Activated CD8-positive, alpha-beta memory T cell treated with anti-CD3 and anti-CD28 coated beads for 4 hours (primary cell): ENCODE results near the gene ARID5A.
"Not testable (repeated sequence)": the region's sequence is repeated elsewhere in the genome, so short reads cannot be mapped to it uniquely, and the experiment has no call there.

Experiments
- DNase-seq, 2 donors: peaks; one replicate each; pipeline ENCODE4 v3.0.0-alpha.2; 2020; ENCODE audit warnings: low read depth in 2 of 2

ARID5A gene

DNA sequence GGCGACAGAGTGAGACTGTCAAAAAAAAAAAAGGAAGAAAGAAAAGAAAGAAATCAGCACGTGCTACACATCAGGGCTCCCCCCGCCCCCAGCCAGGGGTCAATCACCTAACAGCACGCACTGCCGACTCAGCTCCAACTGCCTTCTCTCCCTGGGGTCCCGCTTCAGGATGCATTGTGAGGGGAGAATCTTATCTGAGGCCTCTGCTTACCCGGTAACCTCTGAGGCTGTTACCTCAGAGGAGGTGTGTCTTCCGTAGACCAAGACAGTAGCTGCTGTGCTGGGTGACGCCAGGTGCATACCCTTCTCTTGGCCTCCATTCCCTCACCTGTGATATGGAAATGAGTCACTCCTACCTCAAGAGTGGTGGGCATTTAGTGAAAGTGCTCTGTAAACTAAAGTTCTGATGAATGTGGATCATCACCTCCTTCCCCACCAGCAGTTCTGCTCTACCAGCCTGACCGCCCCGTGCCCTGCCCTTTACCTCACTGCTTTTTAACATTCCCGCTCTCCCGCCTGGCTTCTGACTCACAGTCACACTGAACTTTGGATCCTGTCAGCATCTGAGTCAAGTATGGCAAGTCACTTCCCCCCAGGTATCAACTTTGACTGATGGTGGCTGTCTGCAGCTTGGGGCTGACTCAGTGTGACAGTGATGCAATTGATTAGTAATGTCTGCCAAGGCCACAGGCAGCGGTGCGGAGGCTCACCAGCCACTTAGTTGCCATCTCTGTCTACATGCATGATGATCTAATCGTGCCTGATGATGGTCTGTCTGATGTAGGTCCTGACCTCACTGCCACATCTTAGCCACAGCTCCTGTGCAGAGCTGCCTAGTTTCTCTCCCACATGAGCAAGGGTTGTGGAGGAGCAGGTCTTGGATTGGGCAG lies 20.1 kb downstream of the ARID5A start:
- DNase-seq = peak in 1 of 2 donors; percentile 39

DNA sequence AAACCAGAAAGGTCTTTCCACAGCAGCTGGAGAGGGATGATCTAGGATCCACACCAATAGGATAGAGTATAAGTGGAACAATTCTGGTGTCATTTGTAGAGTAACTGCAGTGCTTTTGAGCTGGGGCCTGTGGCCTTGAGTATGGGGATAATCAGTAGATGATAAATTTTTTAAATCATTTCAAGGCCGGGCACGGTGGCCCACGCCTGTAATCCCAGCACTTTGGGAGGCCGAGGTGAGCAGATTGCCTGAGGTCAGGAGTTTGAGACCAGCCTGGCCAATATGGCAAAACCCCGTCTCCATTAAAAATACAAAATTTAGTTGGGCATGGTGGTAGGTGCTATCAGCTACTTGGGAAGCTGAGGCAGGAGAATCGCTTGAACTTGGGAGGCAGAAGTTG lies 20.9 kb downstream of the ARID5A start:
- not testable (repeated sequence) for DNase-seq

DNA sequence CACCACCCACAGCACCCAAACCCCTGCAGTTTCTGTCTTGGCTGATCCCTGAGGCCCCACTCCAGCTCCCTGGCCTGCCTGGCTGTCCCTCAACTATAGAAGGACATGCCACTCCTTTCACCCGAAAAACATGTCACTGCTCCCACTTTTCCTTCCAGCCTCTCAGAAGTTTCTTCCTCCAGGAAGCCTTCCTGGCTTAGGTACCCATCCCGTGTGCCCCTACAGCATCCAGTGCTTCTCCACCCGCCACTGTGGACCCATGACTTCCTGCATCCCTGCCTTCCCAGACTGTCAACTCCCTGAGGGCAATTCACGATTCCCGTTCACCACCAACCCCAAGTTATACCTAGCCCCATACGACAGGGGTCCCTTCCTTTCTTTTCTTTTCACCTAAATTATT lies 21.5 kb downstream of the ARID5A start:
- no peak for DNase-seq

DNA sequence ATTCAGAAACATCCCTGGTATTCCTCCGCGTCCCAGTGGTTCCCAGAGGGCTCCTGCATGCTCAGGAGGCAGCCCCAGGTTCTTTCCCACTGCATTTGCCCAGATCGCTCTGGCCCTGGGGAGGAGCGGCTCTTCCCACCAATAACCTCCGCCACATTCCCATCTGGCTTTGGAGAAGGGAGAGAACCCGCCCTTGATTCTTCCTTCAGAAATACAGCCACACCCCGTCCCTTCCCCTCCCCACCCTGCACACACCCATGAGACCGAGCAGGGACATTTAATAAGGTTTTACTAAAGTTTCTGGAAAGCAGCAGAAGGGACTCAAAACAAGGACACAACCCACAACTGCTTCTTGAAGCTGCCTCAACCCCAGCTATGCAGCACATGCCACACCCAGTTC lies 21.9 kb downstream of the ARID5A start:
- DNase-seq = no peak

DNA sequence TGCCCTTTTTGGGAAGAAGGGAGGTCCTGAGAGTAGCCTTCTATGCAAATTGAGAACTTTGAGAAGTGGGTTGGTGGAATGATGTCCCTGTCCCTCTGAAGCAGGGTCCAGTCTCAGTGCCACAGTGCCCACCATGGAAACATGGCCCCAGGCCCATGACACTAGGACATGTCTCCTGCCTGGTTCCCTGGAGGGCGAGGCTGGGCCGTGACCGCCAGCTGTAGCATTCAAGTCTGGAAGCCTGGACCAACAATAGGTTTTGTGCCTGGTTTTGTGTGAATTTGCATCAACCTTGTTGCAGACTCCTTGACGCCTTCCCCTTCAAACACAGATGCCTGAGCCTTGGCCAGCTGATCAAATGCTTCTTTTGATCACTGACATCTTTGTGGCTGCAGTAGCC lies 27.5 kb downstream of the ARID5A start:
- no peak for DNase-seq

DNA sequence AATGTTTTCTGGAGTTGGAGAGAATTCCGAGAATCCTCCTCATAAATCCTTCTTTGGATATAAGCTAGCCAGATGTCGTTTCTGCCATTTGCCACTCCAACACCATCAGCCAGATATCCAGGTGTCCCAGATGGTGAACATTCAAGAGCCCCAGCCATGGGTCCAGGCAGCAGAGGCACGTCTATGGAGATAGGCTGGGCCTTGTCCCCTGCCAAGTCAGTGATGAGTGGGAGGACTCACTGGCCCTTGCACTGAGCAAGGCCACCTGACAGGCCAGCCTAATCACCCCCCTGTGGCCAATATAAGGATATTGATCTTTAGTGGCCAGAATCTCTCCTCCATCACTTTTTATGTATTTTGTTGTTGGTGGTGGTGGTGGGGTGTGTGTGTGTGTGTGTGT lies 28.0 kb downstream of the ARID5A start:
- no peak for DNase-seq

DNA sequence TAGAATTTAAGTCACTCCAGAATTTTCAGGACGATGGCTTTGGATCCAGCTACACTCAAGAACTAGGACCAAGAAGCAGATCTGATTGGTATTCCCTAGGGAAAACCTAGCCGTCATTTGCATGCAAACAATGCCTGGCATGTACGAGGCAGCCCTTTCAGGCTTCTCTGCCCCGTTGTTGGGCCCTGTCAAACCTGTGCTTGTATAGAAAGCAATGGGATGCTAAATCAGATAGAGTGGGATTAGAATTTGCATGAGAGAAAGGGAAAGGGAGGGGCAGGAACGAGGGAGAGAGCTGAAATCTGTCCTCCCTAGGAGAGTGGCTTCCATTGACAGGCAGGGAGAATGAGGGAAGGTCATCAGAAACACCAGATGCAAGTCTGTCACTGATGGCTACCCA lies 28.6 kb downstream of the ARID5A start:
- DNase-seq = no peak

DNA sequence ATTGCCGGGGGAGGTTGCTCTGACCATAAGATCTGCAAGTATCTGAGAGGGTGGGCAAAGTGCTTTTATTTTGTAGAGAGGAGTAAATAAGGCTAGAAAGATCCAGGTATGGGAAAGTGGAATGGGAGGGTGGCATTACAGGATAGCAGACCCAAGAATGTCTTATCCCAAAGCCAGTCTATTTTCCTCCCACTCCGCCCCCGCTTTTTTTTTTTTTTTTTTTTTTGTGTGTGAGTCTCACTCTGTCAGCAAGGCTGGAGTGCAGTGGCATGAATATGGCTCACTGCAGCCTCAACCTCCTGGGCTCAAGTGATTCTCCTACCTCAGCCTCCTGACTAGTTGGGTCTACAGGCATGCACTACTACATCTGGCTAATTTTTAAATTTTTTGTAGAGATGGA lies 31.5 kb downstream of the ARID5A start:
- no peak for DNase-seq

DNA sequence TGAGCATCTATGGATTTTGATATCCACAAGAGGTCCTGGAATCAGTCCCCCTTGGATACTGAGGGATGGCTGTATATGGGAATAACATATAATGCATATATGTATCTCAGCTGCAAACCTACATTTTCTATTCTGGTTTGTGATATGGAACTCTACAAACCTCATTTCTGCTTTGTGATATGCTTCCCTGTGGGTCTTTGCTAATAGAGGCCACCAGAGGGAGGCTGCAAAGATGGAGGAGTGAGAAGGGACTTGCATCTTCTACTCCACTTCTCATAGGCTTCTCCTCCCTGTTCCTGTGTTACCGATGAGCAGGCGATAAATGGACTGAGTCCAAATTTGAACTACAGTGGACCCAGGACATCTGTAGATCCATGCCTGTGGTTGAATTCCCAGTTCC lies 37.8 kb downstream of the ARID5A start:
- DNase-seq = no peak

DNA sequence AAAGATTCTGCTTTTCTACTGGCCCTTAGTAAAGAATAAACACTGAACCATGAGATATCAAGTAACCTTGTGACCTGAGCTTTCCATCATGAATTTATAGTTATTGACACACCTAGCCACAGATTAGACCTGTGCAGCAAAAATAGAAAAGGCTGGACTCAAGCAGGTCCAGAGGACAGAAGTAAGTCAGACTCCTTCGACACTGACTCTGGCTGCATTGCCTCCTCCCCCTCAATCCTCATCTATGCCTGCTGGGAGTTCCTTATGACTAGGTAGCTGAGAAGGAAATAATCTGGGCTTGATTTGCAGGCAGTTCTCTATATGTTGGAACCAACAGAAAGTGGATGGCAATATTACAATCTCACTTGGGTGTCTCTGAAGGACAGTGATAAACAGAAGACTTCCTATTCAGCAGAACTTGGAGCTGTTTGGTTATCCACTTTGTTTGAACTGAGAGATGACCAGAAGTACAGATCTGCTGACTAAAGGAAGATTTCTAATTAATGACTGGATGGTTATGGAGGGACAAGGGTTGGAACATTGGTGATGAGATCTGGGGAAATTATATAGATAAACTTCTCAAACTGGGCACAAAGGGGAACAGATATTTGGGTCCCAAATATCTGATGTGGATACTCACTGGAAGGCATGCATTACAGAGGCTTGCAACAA lies 39.4 kb downstream of the ARID5A start:
- DNase-seq = no peak

DNA sequence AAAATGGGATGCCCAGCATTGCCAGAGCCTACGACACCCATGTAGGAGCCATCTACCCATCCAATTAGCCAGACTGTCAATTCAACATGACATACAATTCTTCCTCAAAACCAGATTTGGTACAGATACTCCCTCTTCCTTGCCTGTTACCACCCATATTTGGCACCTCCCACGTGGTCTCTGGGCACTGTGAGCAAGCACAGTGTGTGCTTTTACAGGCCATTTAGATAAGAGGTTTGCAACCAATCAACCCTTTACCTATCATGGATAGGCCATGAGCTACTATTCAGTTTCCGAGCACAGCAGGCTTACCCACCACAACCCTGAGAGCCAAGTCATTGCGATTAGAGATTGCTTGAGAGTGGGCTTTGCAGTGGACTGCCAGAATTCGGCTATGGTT lies 40.9 kb downstream of the ARID5A start:
- DNase-seq = no peak

DNA sequence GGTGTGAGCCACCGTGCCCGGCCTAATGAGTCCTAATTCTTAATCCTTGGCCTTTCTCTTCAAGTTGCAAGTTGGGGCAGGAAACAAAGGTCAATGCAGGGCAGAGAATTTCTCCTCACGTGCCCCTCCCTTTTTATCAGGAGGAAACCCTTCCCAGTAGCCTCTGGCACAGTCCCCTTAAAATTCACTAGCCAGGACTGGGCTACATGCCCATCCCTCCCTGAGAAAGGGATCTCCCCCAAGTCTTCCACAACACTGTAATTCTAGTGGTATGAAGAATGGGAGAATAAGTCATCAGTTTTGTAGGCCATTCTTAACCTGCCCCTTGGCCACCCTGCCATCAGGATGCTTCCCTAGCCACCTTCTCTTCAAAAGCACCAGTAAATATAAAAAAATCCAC lies 42.2 kb downstream of the ARID5A start:
- no peak for DNase-seq

DNA sequence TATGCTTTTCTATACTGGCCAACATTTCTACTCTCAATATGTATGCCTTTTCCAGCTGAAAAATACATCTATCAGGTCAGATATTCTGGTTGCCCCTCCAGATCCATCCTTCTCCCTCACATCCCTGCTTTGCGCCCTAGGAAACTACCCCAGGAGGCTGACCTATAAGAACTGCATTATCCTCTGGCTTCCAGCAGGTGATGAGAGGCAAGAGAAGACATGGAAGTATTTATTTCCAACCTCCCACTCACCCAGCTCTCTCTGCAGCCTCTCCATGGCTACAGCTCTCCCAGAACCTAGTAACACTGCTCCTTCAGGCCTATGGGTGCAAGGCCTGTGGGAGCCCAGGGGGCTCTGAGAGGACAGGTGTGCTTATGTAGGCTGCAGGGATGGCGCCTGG lies 42.9 kb downstream of the ARID5A start:
- no peak for DNase-seq

DNA sequence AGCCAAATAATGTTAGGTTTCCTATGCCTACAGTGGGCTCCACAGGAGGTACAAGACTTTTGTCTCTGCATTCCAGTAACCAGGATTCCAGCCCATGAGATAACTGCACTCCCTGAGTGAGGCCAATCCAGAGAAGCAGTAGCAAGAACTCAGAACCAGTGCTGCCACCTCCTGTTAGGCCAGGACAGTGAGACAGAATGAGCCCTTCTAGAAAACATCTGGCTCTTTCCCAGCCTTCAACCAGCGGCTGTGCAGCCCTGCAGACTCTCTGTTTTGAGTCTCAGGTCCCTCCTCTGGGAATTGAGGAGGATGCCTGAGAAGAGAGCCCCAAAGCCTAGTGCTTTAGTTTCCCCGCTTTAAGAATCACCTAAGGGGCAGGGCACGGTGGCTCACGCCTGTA lies 44.2 kb downstream of the ARID5A start:
- no peak for DNase-seq

DNA sequence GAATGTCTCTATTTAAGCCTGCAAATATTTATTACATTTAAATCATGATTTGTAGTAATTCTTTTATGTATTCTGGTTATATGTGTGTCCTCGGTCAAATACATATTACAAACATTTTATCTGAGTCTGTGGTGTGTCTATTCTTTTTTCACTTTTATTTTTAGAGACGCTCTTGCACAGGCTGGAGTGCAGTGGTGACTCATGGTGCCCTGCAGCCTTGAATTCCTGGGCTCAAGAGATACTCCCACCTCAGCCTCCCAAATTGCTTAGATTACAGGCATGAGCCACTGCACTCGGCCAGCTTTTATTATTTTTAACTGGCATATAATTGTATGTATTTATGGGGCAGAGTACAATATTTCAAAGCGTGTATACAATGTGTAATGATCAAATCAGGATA lies 47.5 kb downstream of the ARID5A start:
- no peak for DNase-seq

DNA sequence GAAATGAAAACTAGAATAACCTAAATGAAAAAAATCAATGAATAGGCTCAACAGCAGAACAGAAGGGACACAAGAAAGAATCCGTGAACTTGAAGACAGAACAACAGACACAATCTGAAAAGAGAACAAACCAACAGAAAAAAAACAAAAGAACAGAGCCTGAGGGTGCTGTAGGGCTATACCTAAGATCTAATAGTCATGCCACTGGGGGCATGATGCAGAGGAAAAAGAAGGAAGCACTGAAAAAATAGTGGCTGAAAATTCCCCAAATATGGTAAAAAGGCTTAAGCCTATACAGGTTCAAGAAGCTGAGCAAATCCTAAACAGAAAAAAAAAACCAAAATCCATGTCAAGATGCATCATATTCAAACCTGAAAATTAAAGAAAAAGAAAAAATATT lies 51.3 kb downstream of the ARID5A start:
- DNase-seq = no peak

DNA sequence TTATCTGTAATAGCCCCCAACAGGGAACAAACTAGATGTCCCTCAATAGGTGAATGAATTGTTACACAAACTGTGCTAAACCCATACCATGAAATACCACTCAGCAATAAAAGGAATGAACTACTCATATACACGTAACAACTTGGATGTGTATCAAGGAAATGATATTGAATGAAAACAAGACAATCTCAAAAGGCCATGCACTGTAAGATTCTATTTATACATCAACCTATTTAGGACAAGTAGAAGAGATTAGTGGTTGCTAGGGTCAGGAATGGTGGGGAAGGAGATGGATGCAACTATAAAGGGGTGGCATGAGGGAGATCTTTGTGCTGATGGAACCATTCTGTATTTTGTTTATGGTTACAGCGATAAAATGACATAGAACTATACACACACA lies 54.5 kb downstream of the ARID5A start:
- no peak for DNase-seq

DNA sequence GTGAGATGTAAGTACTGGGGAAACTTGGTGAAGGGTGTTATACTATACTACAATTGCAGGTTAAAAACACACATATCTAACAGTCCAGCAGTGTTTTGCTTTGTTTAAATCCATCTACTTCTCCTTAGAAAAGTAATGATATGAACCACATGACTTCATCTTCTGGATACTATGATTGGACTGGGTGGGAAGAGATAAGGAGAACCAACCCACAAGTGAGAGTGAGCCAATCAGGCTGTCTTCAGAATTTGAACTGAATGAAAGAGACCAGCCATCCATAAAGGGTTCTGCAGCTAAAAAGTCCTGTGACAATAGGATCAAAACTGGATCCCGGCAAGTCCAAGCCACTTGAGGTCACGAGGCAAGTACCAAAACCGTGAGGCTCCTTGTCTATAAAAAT lies 54.9 kb downstream of the ARID5A start:
- DNase-seq = no peak

DNA sequence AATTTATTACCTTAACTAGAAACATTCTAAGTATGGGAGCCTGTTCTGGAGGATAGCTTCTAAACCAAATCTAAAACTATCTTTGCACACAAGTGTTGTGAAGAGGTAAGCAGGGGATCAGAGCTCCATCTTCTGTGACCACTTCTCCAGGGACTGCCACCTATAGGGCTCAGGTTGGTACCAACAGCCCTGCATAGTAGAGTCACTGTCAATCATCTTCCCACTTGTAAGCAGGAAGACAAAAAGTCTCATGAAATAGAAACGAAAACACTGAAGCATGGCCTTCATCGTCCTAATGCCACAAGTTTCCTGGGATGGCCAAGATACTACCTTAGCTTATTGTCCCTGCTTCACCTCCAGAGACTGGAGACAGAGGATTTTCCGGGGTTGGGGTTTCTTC lies 57.7 kb downstream of the ARID5A start:
- DNase-seq = no peak

DNA sequence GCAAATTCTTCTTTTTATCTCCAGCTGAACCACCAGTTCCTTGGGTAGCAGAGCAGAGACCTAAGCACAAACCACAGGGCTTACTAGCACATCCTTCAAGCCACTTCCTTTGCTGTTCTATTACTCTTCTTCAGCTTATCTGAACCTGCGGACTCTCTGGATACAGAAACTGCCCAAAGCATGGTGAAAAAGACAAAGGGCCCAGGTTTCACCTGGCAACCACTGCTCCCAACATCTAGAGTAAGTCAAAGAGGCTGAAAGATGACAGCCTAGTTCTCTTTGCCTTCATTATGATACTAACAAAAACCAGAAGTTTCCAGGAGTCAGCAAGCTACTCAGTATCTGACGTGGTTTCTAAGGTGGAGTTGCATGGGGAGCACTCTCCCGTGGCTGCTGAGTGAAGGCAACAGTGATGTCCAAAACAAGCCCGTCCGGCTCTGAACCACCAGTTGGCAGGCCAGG lies 58.2 kb downstream of the ARID5A start:
- DNase-seq = no peak

DNA sequence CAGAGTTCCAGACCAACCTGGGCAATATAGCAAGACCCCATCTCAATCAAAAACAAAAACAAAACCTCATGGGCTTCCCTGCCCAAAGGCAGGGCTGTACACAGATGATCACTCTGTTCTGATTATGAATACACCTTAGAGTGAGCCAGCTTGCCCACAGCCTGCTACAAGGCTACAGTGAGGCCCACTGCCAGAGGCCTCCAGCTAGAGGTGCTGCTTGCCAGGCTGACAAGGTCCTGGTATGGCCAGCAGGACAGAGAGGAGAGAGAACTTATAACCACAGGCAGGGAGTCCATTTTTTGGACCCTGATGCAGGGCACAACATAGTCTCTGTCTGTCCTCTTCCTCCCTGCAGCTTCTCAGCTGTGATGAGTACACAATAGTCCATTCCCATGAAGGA lies 60.0 kb downstream of the ARID5A start:
- no peak for DNase-seq

DNA sequence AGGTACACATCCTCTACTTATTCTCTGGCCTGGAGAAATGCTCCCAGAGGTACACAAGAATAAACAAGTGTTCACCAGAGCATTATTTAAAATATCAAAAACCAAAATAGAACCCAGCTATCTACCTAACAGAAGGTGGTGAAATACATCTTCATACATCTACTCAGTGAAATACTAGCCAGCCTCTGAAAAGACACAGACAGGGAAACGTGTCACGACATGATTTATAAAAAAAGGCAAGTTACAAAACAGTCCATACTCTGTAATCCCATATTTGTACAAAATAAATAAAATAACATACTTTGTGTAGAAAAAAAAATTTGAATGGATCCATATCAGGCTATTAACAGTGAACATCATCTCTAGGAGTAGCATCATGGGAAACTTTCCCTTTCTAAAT lies 63.4 kb downstream of the ARID5A start:
- DNase-seq = no peak
